Upper lobe of left lung (tissue), 6 donors: ENCODE results near the gene IL36B. TPM values are rescaled to one million over a fixed set of nuclear protein-coding genes. Genes with fewer than 3 reads are reported as not detected.

ENCODE experiments used
- ATAC-seq, 2 donors: fragments of 200-7000 bp; cut with Tn5 transposase; one replicate each; pipeline ENCODE4 v1.9.1; 2022; ENCODE audit warnings: mild to moderate bottlenecking in 2 of 2, moderate library complexity in 2 of 2; ENCODE audit not compliant: low FRiP score in 2 of 2
- DNase-seq, 2 donors: peaks; one replicate each; pipeline ENCODE4 v3.0.0-alpha.2; 2019 to 2020
- H3K27ac ChIP-seq, 4 donors: fragments of 200-600 bp; sonication (generic); one replicate each; pipeline ENCODE4 v1.5.1; 2016 to 2019
- H3K27me3 ChIP-seq, 4 donors: fragments of 200-600 bp; sonication (generic); one replicate each; pipeline ENCODE4 v1.5.1; 2017 to 2019
- H3K36me3 ChIP-seq, 4 donors: fragments of 200-600 bp; sonication (generic); one replicate each; pipeline ENCODE4 v1.5.1; 2016 to 2019
- H3K4me1 ChIP-seq, 4 donors: fragments of 200-600 bp; sonication (generic); one replicate each; pipeline ENCODE4 v1.5.1; 2018 to 2019
- H3K4me3 ChIP-seq, 4 donors: fragments of 200-600 bp; sonication (generic); one replicate each; pipeline ENCODE4 v1.5.1; 2017 to 2019; ENCODE audit warnings: mild to moderate bottlenecking in 2 of 4, moderate library complexity in 1 of 4
- H3K9me3 ChIP-seq, 4 donors: fragments of 200-600 bp; sonication (generic); one replicate each; pipeline ENCODE4 v1.5.1; 2018 to 2019
- EP300 ChIP-seq, 4 donors: sonication (generic); formaldehyde crosslinking; IDR thresholded peaks; one replicate each; pipeline ENCODE4 v1.5.1; 2017; ENCODE audit warnings: antibody characterized with exemption in 4 of 4, control low read depth in 2 of 4
- POLR2A ChIP-seq, 4 donors: fragments of 450-650 bp; IDR thresholded peaks; one replicate each; pipeline ENCODE4 v1.5.1; 2016 to 2017; ENCODE audit warnings: antibody characterized with exemption in 4 of 4, mild to moderate bottlenecking in 2 of 4
- POLR2AphosphoS5 ChIP-seq, 2 donors: sonication (generic); formaldehyde crosslinking; IDR thresholded peaks; one replicate each; pipeline ENCODE4 v1.5.1; 2017; ENCODE audit warnings: antibody characterized with exemption in 2 of 2
- WGBS, 2 donors: methylation state at CpG; one replicate each; pipeline ENCODE4 v1.1.5; 2017 to 2018; 5-methylcytosine and 5-hydroxymethylcytosine counted together
- total RNA-seq, 6 donors: library from RNA; depleted of rRNA in 4 of 6; stranded (reverse); fragments of >200 nt in 4 of 6; gene quantifications; one replicate each; pipeline versions ENCODE4 v1.1.0 to v1.2.1, GENCODE V29; 2016 to 2021
- TF ChIP-seq, protein P1 (sequence below), 6 experiments: fragments of 450-650 bp in 4 of 6; fragments of 200-600 bp in 2 of 6; sonication (generic) in 2 of 6; IDR thresholded peaks; one replicate each; pipeline ENCODE4 v1.5.1; 2016 to 2019; ENCODE audit warnings: antibody characterized with exemption in 6 of 6
- donor health status: DM: no; HTN: no; CAD: no; lungs with moderate emphysema.
- donor health status: DM: no; HTN: yes; CAD: no; lungs with severe emphysema.

Gene IL36B
- total RNA-seq, 6 donors from 2014 or later: not detected

DNA sequence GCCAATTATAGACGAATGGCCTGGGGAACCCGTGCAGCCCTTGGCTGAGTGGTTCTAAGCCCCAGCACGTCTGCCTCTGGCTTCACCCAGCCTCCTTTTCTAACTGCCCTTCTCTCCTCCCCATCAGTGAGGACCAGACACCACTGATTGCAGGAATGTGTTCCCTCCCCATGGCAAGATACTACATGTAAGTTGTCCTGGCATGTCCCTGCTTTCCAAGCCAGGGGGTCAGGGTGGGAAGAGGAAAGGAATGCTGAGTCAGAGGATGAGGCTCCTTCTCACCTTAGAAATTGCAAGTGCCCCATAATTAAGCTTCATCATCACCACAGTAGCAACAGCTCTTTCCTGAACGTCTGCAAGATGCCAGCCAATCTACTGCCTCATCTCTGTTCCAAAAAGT, 19.9 kb upstream of the IL36B start:
- Histone ChIP-seq H3K4me1 (peaks cover 0 to under 1% (median 0%) of the 10 kb centered on the region in 4 donors), H3K27ac (no peak overlapping the region), H3K27me3 (no peaks in the 10 kb centered on the region), H3K9me3 (no peaks in the 10 kb centered on the region), H3K4me3 (no peak overlapping the region), H3K36me3 (no peaks in the 10 kb centered on the region)
- WGBS, 2 donors: 49 to 73% methylated on average over 2 to 4 of the region's 4 CpGs
- ATAC-seq (no peak), DNase-seq (no peak)
- TF ChIP-seq, protein P1, sequence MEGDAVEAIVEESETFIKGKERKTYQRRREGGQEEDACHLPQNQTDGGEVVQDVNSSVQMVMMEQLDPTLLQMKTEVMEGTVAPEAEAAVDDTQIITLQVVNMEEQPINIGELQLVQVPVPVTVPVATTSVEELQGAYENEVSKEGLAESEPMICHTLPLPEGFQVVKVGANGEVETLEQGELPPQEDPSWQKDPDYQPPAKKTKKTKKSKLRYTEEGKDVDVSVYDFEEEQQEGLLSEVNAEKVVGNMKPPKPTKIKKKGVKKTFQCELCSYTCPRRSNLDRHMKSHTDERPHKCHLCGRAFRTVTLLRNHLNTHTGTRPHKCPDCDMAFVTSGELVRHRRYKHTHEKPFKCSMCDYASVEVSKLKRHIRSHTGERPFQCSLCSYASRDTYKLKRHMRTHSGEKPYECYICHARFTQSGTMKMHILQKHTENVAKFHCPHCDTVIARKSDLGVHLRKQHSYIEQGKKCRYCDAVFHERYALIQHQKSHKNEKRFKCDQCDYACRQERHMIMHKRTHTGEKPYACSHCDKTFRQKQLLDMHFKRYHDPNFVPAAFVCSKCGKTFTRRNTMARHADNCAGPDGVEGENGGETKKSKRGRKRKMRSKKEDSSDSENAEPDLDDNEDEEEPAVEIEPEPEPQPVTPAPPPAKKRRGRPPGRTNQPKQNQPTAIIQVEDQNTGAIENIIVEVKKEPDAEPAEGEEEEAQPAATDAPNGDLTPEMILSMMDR (IDR thresholded peaks at IDR 0.05): no peak
- TF ChIP-seq EP300 (IDR thresholded peaks at IDR 0.05) (no peak), POLR2AphosphoS5 (IDR thresholded peaks at IDR 0.05) (no peak), POLR2A (IDR thresholded peaks at IDR 0.05) (no peak)

DNA sequence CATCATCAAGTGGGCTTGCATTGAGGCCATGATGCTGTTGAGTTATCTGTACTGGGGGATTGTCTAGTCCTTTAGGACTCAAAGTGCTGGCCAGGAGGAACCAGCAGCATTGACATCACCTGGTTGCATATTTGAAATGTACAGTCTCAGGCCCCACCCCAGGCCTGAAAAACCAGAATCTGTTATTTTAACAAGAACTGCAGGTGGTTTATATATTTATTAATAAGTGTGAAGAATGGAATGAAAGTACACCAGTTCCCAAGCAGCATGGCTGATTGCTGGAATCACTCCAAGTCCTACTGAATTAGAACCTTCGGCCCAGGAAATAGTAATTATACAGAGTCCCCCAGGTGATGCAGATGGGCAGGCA, 17.9 kb upstream of the IL36B start:
- DNase-seq: no peak
- H3K27ac ChIP-seq: no peak overlapping the region
- H3K27me3 ChIP-seq: no peaks in the 10 kb centered on the region
- ATAC-seq: no peak
- no peaks in the 10 kb centered on the region for H3K36me3 ChIP-seq
- no peaks in the 10 kb centered on the region for H3K9me3 ChIP-seq
- no peak overlapping the region for H3K4me3 ChIP-seq
- no peak for TF ChIP-seq POLR2A (IDR thresholded peaks at IDR 0.05)
- TF ChIP-seq POLR2AphosphoS5 (IDR thresholded peaks at IDR 0.05): no peak
- TF ChIP-seq, protein P1 (IDR thresholded peaks at IDR 0.05): no peak
- TF ChIP-seq EP300 (IDR thresholded peaks at IDR 0.05): no peak
- no peaks in the 10 kb centered on the region for H3K4me1 ChIP-seq
- 57 to 74% methylated on average over 1 of the region's 1 CpG for WGBS, 2 donors

DNA sequence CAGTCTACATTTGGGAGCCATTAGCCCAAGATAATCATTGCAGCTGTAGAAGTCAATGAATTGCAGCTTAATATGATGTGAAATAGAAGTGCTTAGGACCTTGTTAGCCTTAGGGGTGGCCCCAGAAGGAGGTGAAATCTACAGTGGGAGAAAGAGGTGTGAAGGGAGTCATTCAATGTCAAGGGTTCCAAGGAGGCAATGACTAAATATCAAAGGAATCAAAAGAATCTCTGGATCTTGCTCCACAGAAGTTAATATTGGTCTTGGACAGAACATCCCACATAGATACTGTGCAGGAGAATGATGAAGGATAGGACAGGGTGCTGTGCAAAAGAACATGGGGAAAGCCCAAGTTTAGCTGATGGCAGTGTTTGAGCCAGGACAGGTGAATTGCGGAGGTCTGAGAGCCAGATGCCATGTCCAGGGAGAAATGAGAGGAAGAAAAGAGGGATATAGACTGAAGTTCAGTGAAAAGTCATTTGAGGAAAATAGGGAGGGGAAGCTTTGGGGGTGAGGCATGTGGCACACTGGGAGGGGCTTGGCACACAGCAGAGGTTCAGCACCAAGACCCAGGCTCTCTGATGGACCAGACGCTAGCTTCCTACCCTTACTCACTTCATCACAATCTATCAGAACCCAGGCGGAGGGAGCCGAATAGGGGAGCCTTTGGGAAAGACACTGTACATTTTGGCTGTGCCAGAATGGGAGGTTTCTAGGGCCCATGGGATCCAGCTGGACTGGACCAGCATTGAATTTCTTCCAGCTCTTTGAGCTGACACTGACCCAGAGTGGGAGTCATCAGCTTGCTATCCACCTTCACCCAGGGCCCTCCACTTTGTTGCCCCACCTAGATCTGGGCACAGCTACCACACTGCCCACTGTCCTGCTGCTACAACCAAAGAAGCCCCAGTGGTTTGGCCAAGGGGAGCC, 17.3 kb upstream of the IL36B start:
- TF ChIP-seq, protein P1 (IDR thresholded peaks at IDR 0.05): no peak
- TF ChIP-seq POLR2AphosphoS5 (IDR thresholded peaks at IDR 0.05): no peak
- H3K36me3 ChIP-seq: no peaks in the 10 kb centered on the region
- WGBS, 2 donors: 74 to 83% methylated on average over 4 of the region's 4 CpGs
- DNase-seq: no peak
- no peaks in the 10 kb centered on the region for H3K9me3 ChIP-seq
- H3K27me3 ChIP-seq: no peaks in the 10 kb centered on the region
- no peaks in the 10 kb centered on the region for H3K4me1 ChIP-seq
- ATAC-seq: no peak
- H3K4me3 ChIP-seq: no peak overlapping the region
- H3K27ac ChIP-seq: no peak overlapping the region

DNA sequence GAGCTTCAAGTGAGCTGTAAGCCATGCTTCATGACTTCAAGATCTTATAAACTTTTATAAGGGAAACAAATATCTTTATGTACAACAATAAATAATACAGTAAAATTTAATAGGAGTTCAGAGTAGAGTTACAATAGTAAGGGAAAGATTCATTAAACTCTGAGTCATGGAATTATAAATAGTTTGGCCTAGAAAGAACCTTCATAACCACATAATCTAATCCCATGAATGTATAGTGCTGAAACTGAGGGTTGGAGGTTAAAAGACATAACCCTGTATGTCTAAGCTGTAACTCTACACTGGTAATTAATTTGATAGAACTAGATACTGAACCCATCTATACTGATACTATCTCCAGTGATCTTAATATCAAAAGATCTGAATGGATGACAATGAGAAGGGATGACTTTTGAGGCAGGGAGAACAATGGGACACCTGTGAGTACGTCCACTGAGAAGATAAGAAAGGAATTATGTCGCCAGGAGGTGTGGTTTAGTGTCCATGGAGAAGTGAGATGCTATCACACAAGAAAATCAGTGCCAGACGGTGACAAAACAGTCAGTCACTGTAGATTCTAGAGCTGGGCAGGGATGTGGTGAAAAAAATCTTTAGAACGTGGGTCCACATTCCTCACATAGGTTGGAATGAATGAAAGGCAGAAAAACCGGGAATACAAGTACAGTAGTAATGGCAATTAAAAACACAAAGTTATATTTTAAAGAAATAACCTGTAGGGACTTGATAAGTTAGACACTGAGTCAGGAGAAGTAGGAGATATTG, 16.2 kb upstream of the IL36B start:
- H3K27ac ChIP-seq: no peak overlapping the region
- H3K27me3 ChIP-seq: no peaks in the 10 kb centered on the region
- DNase-seq (no peak), ATAC-seq (no peak)
- no peaks in the 10 kb centered on the region for H3K4me1 ChIP-seq
- H3K9me3 ChIP-seq: no peaks in the 10 kb centered on the region
- H3K4me3 ChIP-seq: no peak overlapping the region
- TF ChIP-seq, protein P1 (IDR thresholded peaks at IDR 0.05): no peak
- TF ChIP-seq EP300 (IDR thresholded peaks at IDR 0.05) (no peak), POLR2A (IDR thresholded peaks at IDR 0.05) (no peak), POLR2AphosphoS5 (IDR thresholded peaks at IDR 0.05) (no peak)
- no peaks in the 10 kb centered on the region for H3K36me3 ChIP-seq
- 43 to 52% methylated on average over 5 of the region's 5 CpGs for WGBS, 2 donors
